WTC11 (cell line): ENCODE data around the gene IGFBP5. TPM values are rescaled to one million over a fixed set of nuclear protein-coding genes. Genes with fewer than 3 reads are reported as not detected.
A peak's percentile ranks its signal among the peaks of the same experiment; 100 is the strongest.

Experiments used
- ATAC-seq: fragments of 200-7000 bp; cut with Tn5 transposase; 2 replicates; pipeline ENCODE4 v1.10.0; 2021; ENCODE audit warnings: mild to moderate bottlenecking, moderate library complexity
- Bru-seq: library from RNA; stranded (reverse); fragments of 400-500 nt; gene quantifications from one replicate; lab custom pipeline; 2021; lab: Mats Ljungman, UMichigan
- CTCF ChIA-PET: fragments of 300-600 bp; sonication (Branson Sonifier 250); formaldehyde crosslinking; loops from one replicate; lab custom pipeline; 2021; ENCODE audit warnings: antibody characterized with exemption; lab: Charles Lee
- POLR2A ChIA-PET: fragments of 350-600 bp; sonication (Branson Sonifier 250); formaldehyde crosslinking; loops from one replicate; lab custom pipeline; 2021; ENCODE audit warnings: antibody characterized with exemption; lab: Charles Lee
- DNase-seq: peaks from one replicate; pipeline ENCODE4 v3.0.0; 2021; ENCODE audit warnings: low spot score
- H3K27ac Mint-ChIP-seq: 2 replicates; pipeline ENCODE4 v1.8.0; 2021; ENCODE audit warnings: mixed read lengths
- H3K27me3 Mint-ChIP-seq: 2 replicates; pipeline ENCODE4 v1.8.0; 2021; ENCODE audit warnings: low read depth, mild to moderate bottlenecking, moderate library complexity, mixed read lengths
- H3K36me3 Mint-ChIP-seq: 2 replicates; pipeline ENCODE4 v1.8.0; 2021; ENCODE audit warnings: mixed read lengths
- H3K4me1 Mint-ChIP-seq: 2 replicates; pipeline ENCODE4 v1.8.0; 2022; ENCODE audit warnings: mixed read lengths
- H3K4me3 Mint-ChIP-seq: 2 replicates; pipeline ENCODE4 v1.8.0; 2021; ENCODE audit warnings: mild to moderate bottlenecking, moderate library complexity, mixed read lengths
- H3K9me3 Mint-ChIP-seq: 2 replicates; pipeline ENCODE4 v1.8.0; 2021; ENCODE audit warnings: mixed read lengths
- ETV6 ChIP-seq: sonication (generic); formaldehyde crosslinking; IDR thresholded peaks from 2 replicates; pipeline ENCODE4 v1.8.1; 2022; ENCODE audit warnings: mild to moderate bottlenecking, missing genetic modification reagents
- NFATC4 ChIP-seq: fragments of 250-450 bp; sonication (Bioruptor Pico); IDR thresholded peaks from 2 replicates; pipeline ENCODE4 v1.9.0; 2021; ENCODE audit warnings: mild to moderate bottlenecking
- PRRX2 ChIP-seq: fragments of 250-450 bp; sonication (Bioruptor Pico); IDR thresholded peaks from 2 replicates; pipeline ENCODE4 v1.8.0; 2021; ENCODE audit warnings: mild to moderate bottlenecking
- RORB ChIP-seq: fragments of 250-450 bp; sonication (Bioruptor Pico); IDR thresholded peaks from 2 replicates; pipeline ENCODE4 v1.9.0; 2021; ENCODE audit warnings: mild to moderate bottlenecking
- SOX15 ChIP-seq: fragments of 250-450 bp; sonication (Bioruptor Pico); IDR thresholded peaks from 2 replicates; pipeline ENCODE4 v1.9.0; 2021; ENCODE audit warnings: mild to moderate bottlenecking
- TEAD1 ChIP-seq: sonication (generic); formaldehyde crosslinking; IDR thresholded peaks from 2 replicates; pipeline ENCODE4 v1.8.0; 2022; ENCODE audit warnings: mild to moderate bottlenecking, missing genetic modification reagents
- TEAD4 ChIP-seq: sonication (generic); formaldehyde crosslinking; IDR thresholded peaks from 2 replicates; pipeline ENCODE4 v1.8.0; 2022; ENCODE audit warnings: mild to moderate bottlenecking, missing genetic modification reagents
- TP53 ChIP-seq: sonication (generic); formaldehyde crosslinking; IDR thresholded peaks from 2 replicates; pipeline ENCODE4 v1.8.1; 2023; ENCODE audit warnings: mild to moderate bottlenecking, missing genetic modification reagents
- ZNF232 ChIP-seq: sonication (generic); formaldehyde crosslinking; IDR thresholded peaks from 2 replicates; pipeline ENCODE4 v1.8.0; 2022; ENCODE audit warnings: mild to moderate bottlenecking, missing genetic modification reagents
- ZNF263 ChIP-seq: sonication (generic); formaldehyde crosslinking; IDR thresholded peaks from 2 replicates; pipeline ENCODE4 v1.8.1; 2022; ENCODE audit warnings: low read depth, mild to moderate bottlenecking, moderate library complexity, missing genetic modification reagents
- ZNF396 ChIP-seq: fragments of 250-450 bp; sonication (Bioruptor Pico); IDR thresholded peaks from 2 replicates; pipeline ENCODE4 v1.8.0; 2021; ENCODE audit warnings: mild to moderate bottlenecking, moderate library complexity, borderline replicate concordance
- long read RNA-seq, 3 experiments: library from RNA in 1 of 3; library from capped mRNA in 1 of 3; library from polyadenylated mRNA in 1 of 3; unstranded in 2 of 3; stranded (forward) in 1 of 3; transcript quantifications; one replicate each; pipeline ENCODE4 v2.0.0, GENCODE V29; 2021
- total RNA-seq: library from RNA; stranded (reverse); gene quantifications from 3 replicates; pipeline ENCODE4 v1.2.3, GENCODE V29; 2021
- TF ChIP-seq, protein P1 (sequence below): sonication (generic); formaldehyde crosslinking; IDR thresholded peaks from 2 replicates; pipeline ENCODE4 v1.8.0; 2023; ENCODE audit warnings: mild to moderate bottlenecking, missing genetic modification reagents
- TF ChIP-seq, protein P2 (sequence below): sonication (generic); formaldehyde crosslinking; IDR thresholded peaks from 2 replicates; pipeline ENCODE4 v1.8.1; 2023; ENCODE audit warnings: mild to moderate bottlenecking, missing genetic modification reagents, moderate library complexity
- TF ChIP-seq, protein P3 (sequence below): sonication (generic); formaldehyde crosslinking; IDR thresholded peaks from 2 replicates; pipeline ENCODE4 v1.8.0; 2022; ENCODE audit warnings: mild to moderate bottlenecking, missing genetic modification reagents
- TF ChIP-seq, protein P4 (sequence below): fragments of 250-450 bp; sonication (Bioruptor Pico); IDR thresholded peaks from 2 replicates; pipeline ENCODE4 v1.8.0; 2021; ENCODE audit warnings: mild to moderate bottlenecking
- TF ChIP-seq, protein P5 (sequence below): sonication (generic); formaldehyde crosslinking; IDR thresholded peaks from 2 replicates; pipeline ENCODE4 v1.8.1; 2023; ENCODE audit warnings: mild to moderate bottlenecking, moderate library complexity, missing genetic modification reagents
- TF ChIP-seq, protein P6 (sequence below): sonication (generic); formaldehyde crosslinking; IDR thresholded peaks from 2 replicates; pipeline ENCODE4 v1.8.1; 2022; ENCODE audit warnings: low read depth, mild to moderate bottlenecking, moderate library complexity, missing genetic modification reagents, borderline replicate concordance

IGFBP5 gene, protein sequence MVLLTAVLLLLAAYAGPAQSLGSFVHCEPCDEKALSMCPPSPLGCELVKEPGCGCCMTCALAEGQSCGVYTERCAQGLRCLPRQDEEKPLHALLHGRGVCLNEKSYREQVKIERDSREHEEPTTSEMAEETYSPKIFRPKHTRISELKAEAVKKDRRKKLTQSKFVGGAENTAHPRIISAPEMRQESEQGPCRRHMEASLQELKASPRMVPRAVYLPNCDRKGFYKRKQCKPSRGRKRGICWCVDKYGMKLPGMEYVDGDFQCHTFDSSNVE
- 5.3 to 12.5 TPM (median 6.4 TPM) in 3 replicates for total RNA-seq
- percentile 31 among the genes with signal in this experiment for Bru-seq, nascent RNA
- long read RNA-seq, experiment 1, full-length matches to known transcripts, result 6 of 11 reads
- long read RNA-seq, experiment 1, partial matches to known transcripts, result 0 of 11 reads
- long read RNA-seq, experiment 1, other reads (novel, unspliced or antisense), result 5 of 11 reads
- long read RNA-seq, experiment 2, full-length matches to known transcripts, result 4 of 11 reads
- long read RNA-seq, experiment 2, partial matches to known transcripts, result 2 of 11 reads
- long read RNA-seq, experiment 2, other reads (novel, unspliced or antisense), result 5 of 11 reads
- long read RNA-seq, experiment 3, result 0 reads

DNA sequence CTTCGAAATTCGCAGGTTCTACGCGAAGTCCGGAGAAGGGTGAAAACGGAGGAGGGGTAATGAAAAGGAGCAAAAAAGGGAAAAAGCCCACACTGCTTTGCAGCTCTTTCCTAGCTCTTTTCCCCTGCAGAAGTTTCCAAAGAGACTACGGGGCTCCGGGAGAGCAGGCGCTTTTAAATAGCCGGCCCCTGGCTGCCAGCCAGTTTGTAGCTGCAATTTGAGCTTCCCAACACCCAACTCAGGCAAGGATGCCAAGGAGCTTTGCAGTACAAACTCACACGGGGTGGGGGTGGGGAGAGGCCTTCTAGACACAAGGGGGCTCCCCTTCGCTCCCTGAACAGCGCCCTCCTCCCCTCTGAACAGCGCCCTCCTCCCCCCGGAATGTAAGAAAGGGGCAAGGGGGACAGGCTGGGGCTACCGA, at the start of gene IGFBP5:
Gene IGFBP5 (minus strand): TSS at position 149 of the 421 bp plus-strand sequence. CDS start 774 bp downstream, outside the sequence.
- no peaks in the 10 kb centered on the region for H3K36me3 Mint-ChIP-seq
- CTCF ChIA-PET, result interaction anchor here (0.6 to 2.7 kb wide), 40 partner anchors 10 to 1106 kb away, joined by 3 to 19 read pairs (median 4); no protein-coding TSS in a partner anchor
- H3K27me3 Mint-ChIP-seq, result peaks cover 35% of the 10 kb centered on the region
- H3K4me1 Mint-ChIP-seq, result peaks cover 29% of the 10 kb centered on the region
- DNase-seq, result peak; percentile 70
- H3K9me3 Mint-ChIP-seq, result no peaks in the 10 kb centered on the region
- POLR2A ChIA-PET, result interaction anchor here (0.6 to 1.3 kb wide), 5 partner anchors 9 to 1592 kb away, joined by 3 to 4 read pairs (median 3); partner anchors contain the start of gene RPL37A
- peak within 1 kb of the TSS; percentile 79 for H3K4me3 Mint-ChIP-seq
- peak; percentile 24 for ATAC-seq
- TF ChIP-seq SOX15 (CRISPR knock-in tag), result no peak
- peak; percentile 83; the same call in 1 of the 2 replicates for TF ChIP-seq TEAD1
- TF ChIP-seq RORB (CRISPR knock-in tag), result no peak
- TF ChIP-seq ZNF232 (CRISPR knock-in tag), result no peak
- TF ChIP-seq ZNF263 (CRISPR knock-in tag), result peak; percentile 94
- TF ChIP-seq, protein P1, sequence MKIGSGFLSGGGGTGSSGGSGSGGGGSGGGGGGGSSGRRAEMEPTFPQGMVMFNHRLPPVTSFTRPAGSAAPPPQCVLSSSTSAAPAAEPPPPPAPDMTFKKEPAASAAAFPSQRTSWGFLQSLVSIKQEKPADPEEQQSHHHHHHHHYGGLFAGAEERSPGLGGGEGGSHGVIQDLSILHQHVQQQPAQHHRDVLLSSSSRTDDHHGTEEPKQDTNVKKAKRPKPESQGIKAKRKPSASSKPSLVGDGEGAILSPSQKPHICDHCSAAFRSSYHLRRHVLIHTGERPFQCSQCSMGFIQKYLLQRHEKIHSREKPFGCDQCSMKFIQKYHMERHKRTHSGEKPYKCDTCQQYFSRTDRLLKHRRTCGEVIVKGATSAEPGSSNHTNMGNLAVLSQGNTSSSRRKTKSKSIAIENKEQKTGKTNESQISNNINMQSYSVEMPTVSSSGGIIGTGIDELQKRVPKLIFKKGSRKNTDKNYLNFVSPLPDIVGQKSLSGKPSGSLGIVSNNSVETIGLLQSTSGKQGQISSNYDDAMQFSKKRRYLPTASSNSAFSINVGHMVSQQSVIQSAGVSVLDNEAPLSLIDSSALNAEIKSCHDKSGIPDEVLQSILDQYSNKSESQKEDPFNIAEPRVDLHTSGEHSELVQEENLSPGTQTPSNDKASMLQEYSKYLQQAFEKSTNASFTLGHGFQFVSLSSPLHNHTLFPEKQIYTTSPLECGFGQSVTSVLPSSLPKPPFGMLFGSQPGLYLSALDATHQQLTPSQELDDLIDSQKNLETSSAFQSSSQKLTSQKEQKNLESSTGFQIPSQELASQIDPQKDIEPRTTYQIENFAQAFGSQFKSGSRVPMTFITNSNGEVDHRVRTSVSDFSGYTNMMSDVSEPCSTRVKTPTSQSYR, result peak; percentile 61; the same call in 1 of the 2 replicates
- TF ChIP-seq, protein P2, sequence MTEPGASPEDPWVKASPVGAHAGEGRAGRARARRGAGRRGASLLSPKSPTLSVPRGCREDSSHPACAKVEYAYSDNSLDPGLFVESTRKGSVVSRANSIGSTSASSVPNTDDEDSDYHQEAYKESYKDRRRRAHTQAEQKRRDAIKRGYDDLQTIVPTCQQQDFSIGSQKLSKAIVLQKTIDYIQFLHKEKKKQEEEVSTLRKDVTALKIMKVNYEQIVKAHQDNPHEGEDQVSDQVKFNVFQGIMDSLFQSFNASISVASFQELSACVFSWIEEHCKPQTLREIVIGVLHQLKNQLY (CRISPR knock-in tag), result no peak
- 0 out of 2 replicates have a peak, but pooled peaks have one; percentile 60 for TF ChIP-seq TEAD4
- no peak for TF ChIP-seq ETV6
- TF ChIP-seq, protein P3, sequence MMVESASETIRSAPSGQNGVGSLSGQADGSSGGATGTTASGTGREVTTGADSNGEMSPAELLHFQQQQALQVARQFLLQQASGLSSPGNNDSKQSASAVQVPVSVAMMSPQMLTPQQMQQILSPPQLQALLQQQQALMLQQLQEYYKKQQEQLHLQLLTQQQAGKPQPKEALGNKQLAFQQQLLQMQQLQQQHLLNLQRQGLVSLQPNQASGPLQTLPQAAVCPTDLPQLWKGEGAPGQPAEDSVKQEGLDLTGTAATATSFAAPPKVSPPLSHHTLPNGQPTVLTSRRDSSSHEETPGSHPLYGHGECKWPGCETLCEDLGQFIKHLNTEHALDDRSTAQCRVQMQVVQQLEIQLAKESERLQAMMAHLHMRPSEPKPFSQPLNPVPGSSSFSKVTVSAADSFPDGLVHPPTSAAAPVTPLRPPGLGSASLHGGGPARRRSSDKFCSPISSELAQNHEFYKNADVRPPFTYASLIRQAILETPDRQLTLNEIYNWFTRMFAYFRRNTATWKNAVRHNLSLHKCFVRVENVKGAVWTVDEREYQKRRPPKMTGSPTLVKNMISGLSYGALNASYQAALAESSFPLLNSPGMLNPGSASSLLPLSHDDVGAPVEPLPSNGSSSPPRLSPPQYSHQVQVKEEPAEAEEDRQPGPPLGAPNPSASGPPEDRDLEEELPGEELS, result no peak
- TF ChIP-seq TP53 (CRISPR knock-in tag), result 0 out of 2 replicates have a peak, but pooled peaks have one; percentile 13
- TF ChIP-seq ZNF396 (CRISPR knock-in tag), result 0 out of 2 replicates have a peak, but pooled peaks have one; percentile 23
- H3K27ac Mint-ChIP-seq, result peak within 1 kb of the TSS; percentile 3; the same call in 1 of the 2 replicates

DNA sequence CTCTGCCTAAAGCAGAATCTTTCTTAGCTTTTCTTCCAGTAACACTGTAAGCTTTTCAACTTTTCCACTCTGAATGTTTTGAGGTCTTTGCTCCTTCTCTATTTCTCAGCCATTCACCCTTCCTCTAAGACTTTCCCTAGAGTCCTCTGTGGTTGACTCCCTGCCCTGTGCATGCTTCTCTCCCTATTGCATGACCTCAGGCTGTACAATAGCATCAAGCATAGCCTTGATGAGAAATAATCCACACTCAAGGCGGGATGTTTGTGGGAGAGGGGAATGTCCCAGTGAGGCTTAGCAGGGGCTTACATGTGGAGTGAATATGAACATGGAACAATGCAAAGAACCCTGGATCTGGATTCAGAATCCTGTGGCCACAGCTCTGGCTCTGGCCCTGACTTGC, 48.4 kb upstream of the IGFBP5 start:
- H3K9me3 Mint-ChIP-seq, result peaks cover 39% of the 10 kb centered on the region
- no peaks in the 10 kb centered on the region; the same call in 1 of the 2 replicates for H3K36me3 Mint-ChIP-seq
- H3K27me3 Mint-ChIP-seq, result peaks cover 4% of the 10 kb centered on the region; the same call in 1 of the 2 replicates
- ATAC-seq, result no peak
- ChIA-PET POLR2A (no interaction called here), CTCF (no interaction called here)
- no peak overlapping the region for H3K4me3 Mint-ChIP-seq
- H3K4me1 Mint-ChIP-seq, result peaks cover under 1% of the 10 kb centered on the region
- DNase-seq, result no peak
- no peak overlapping the region for H3K27ac Mint-ChIP-seq
- TF ChIP-seq, protein P4, sequence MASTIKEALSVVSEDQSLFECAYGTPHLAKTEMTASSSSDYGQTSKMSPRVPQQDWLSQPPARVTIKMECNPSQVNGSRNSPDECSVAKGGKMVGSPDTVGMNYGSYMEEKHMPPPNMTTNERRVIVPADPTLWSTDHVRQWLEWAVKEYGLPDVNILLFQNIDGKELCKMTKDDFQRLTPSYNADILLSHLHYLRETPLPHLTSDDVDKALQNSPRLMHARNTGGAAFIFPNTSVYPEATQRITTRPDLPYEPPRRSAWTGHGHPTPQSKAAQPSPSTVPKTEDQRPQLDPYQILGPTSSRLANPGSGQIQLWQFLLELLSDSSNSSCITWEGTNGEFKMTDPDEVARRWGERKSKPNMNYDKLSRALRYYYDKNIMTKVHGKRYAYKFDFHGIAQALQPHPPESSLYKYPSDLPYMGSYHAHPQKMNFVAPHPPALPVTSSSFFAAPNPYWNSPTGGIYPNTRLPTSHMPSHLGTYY (CRISPR knock-in tag), result no peak
- TF ChIP-seq, protein P5, sequence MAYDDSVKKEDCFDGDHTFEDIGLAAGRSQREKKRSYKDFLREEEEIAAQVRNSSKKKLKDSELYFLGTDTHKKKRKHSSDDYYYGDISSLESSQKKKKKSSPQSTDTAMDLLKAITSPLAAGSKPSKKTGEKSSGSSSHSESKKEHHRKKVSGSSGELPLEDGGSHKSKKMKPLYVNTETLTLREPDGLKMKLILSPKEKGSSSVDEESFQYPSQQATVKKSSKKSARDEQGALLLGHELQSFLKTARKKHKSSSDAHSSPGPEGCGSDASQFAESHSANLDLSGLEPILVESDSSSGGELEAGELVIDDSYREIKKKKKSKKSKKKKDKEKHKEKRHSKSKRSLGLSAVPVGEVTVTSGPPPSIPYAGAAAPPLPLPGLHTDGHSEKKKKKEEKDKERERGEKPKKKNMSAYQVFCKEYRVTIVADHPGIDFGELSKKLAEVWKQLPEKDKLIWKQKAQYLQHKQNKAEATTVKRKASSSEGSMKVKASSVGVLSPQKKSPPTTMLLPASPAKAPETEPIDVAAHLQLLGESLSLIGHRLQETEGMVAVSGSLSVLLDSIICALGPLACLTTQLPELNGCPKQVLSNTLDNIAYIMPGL (CRISPR knock-in tag), result no peak
- TF ChIP-seq, protein P3, result no peak
- TF ChIP-seq NFATC4 (CRISPR knock-in tag), result no peak
- TF ChIP-seq PRRX2 (CRISPR knock-in tag), result no peak
- TF ChIP-seq, protein P6, sequence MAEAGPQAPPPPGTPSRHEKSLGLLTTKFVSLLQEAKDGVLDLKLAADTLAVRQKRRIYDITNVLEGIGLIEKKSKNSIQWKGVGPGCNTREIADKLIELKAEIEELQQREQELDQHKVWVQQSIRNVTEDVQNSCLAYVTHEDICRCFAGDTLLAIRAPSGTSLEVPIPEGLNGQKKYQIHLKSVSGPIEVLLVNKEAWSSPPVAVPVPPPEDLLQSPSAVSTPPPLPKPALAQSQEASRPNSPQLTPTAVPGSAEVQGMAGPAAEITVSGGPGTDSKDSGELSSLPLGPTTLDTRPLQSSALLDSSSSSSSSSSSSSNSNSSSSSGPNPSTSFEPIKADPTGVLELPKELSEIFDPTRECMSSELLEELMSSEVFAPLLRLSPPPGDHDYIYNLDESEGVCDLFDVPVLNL (CRISPR knock-in tag), result no peak
